Osteoblast (primary cell): ENCODE measurements around the gene ARHGEF7. TPM values are rescaled to one million over a fixed set of nuclear protein-coding genes. Genes with fewer than 3 reads are reported as not detected.

ENCODE experiments used
- DNase-seq: peaks from one replicate; pipeline ENCODE4 v3.0.0; 2011; ENCODE audit warnings: low spot score, mixed read lengths; ENCODE audit not compliant: insufficient read length; ENCODE audit errors: missing footprints
- H2AFZ ChIP-seq: 2 replicates; pipeline ENCODE4 v1.6.0; 2011; ENCODE audit warnings: mild to moderate bottlenecking, low read length
- H3K27ac ChIP-seq: 2 replicates; pipeline ENCODE4 v1.5.1; 2011; ENCODE audit warnings: mild to moderate bottlenecking, low read depth, low read length, moderate library complexity
- H3K27me3 ChIP-seq: 2 replicates; pipeline ENCODE4 v1.6.0; 2012; ENCODE audit warnings: mild to moderate bottlenecking, control low read depth, inconsistent platforms, low read length, moderate library complexity; ENCODE audit not compliant: insufficient read depth
- H3K36me3 ChIP-seq: 2 replicates; pipeline ENCODE4 v1.5.1; 2011; ENCODE audit warnings: mild to moderate bottlenecking, low read length, control low read depth, moderate library complexity; ENCODE audit not compliant: insufficient read depth
- H3K4me1 ChIP-seq: 2 replicates; pipeline ENCODE4 v1.5.1; 2011; ENCODE audit warnings: mild to moderate bottlenecking, low read length, control low read depth, moderate library complexity; ENCODE audit not compliant: insufficient read depth
- H3K4me2 ChIP-seq: 2 replicates; pipeline ENCODE4 v1.6.0; 2011; ENCODE audit warnings: mild to moderate bottlenecking, low read length; ENCODE audit not compliant: insufficient read depth
- H3K4me3 ChIP-seq: fragments of 200-600 bp; sonication (generic); 3 replicates; pipeline ENCODE4 v1.5.1; 2012; ENCODE audit warnings: mild to moderate bottlenecking, low read length, inconsistent platforms; ENCODE audit not compliant: insufficient read depth
- H3K79me2 ChIP-seq: 2 replicates; pipeline ENCODE4 v1.6.0; 2012; ENCODE audit warnings: mild to moderate bottlenecking, low read length, control low read depth, inconsistent platforms; ENCODE audit not compliant: insufficient read depth
- H3K9me3 ChIP-seq: 2 replicates; pipeline ENCODE4 v1.5.1; 2011; ENCODE audit warnings: low read depth, low read length, control low read depth
- H4K20me1 ChIP-seq: 2 replicates; pipeline ENCODE4 v1.6.0; 2012; ENCODE audit warnings: mild to moderate bottlenecking, low read length, control low read depth; ENCODE audit not compliant: insufficient read depth
- total RNA-seq: library from RNA; depleted of rRNA; stranded (reverse); fragments of >200 nt; gene quantifications from 2 replicates; pipeline ENCODE4 v1.2.3, GENCODE V29; 2012
- TF ChIP-seq, protein P1 (sequence below): IDR thresholded peaks from 2 replicates; pipeline ENCODE4 v1.5.1; 2011; ENCODE audit warnings: mild to moderate bottlenecking, low read depth, low read length, moderate library complexity; ENCODE audit errors: extremely low read depth

Gene ARHGEF7
- total RNA-seq, 1 donor: 27.5 TPM

DNA sequence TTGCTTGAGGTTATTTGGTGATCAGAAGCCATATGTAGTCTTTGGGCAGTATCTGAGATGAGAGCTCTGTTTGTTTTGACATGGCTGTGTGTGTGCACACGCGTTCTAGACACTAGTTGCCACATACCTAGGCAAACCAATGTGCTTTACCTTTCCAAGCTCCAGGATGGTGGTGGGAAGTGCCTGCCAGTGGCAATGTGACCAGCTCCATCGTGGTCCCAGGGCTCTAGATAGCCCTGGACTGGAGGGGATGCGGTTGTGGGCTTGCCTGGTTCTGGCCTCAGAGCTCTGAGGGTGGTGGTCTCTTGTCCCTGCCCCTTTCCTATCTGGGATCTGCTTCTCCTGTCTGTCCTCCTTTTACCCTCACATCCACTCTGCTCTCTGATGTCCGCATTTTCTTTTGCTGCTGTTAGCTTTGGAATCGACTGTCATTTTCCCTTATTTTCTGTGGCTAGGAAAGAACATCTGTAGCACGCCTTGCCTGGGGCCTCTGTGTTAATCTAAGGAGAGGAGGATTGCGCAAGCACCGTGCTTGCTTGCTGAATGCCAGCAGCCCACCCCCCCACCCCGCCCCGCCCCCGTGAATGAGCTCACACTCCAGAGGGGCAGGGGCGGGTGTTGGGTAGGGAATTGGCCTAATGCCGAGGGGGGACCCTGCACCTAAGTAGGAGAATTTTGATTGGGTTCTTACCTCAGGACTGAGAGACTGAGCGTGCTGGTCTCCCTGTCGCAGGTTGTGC lies 89.5 kb downstream of the ARHGEF7 start:
- H3K4me1 ChIP-seq: peaks cover 26% of the 10 kb centered on the region
- peaks cover 85% of the 10 kb centered on the region for H3K79me2 ChIP-seq
- peaks cover 5% of the 10 kb centered on the region for H4K20me1 ChIP-seq
- H3K9me3 ChIP-seq: no peaks in the 10 kb centered on the region
- TF ChIP-seq, protein P1, sequence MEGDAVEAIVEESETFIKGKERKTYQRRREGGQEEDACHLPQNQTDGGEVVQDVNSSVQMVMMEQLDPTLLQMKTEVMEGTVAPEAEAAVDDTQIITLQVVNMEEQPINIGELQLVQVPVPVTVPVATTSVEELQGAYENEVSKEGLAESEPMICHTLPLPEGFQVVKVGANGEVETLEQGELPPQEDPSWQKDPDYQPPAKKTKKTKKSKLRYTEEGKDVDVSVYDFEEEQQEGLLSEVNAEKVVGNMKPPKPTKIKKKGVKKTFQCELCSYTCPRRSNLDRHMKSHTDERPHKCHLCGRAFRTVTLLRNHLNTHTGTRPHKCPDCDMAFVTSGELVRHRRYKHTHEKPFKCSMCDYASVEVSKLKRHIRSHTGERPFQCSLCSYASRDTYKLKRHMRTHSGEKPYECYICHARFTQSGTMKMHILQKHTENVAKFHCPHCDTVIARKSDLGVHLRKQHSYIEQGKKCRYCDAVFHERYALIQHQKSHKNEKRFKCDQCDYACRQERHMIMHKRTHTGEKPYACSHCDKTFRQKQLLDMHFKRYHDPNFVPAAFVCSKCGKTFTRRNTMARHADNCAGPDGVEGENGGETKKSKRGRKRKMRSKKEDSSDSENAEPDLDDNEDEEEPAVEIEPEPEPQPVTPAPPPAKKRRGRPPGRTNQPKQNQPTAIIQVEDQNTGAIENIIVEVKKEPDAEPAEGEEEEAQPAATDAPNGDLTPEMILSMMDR: no peak
- no peaks in the 10 kb centered on the region for H3K27me3 ChIP-seq
- peak overlapping the region; percentile 47 for H3K4me3 ChIP-seq
- peak overlapping the region; percentile 53 for H3K27ac ChIP-seq
- peak overlapping the region; percentile 76 for H3K4me2 ChIP-seq
- H2AFZ ChIP-seq: no peak overlapping the region
- no peaks in the 10 kb centered on the region for H3K36me3 ChIP-seq
- peak; percentile 77 for DNase-seq

DNA sequence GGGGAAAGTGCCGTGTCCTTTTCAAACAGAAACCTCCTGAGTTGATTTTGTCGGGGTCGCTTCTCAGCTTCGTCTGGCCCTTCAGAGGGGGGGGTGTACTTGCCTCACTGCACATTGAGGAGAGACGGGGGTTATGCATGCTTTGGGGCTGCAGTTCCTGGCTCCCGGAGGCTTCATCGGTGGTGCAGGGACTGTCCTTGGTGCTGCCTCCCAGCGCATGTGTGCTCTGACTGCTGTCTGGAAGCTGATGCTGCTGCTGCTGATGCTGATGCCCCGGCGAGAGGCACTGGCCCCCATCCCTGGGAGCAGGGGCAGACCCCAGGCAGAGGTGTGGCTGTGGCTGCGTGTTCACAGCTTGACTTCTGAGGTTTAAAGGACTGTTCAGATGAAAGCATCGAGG lies 91.0 kb downstream of the ARHGEF7 start:
- no peak overlapping the region for H3K4me3 ChIP-seq
- DNase-seq: no peak
- H3K36me3 ChIP-seq: no peaks in the 10 kb centered on the region
- no peaks in the 10 kb centered on the region for H3K27me3 ChIP-seq
- TF ChIP-seq, protein P1: no peak
- H3K9me3 ChIP-seq: no peaks in the 10 kb centered on the region
- no peak overlapping the region for H3K4me2 ChIP-seq
- no peak overlapping the region for H2AFZ ChIP-seq
- H4K20me1 ChIP-seq: peaks cover 5% of the 10 kb centered on the region
- peaks cover 39% of the 10 kb centered on the region for H3K4me1 ChIP-seq
- H3K27ac ChIP-seq: no peak overlapping the region
- H3K79me2 ChIP-seq: peaks cover 74% of the 10 kb centered on the region

DNA sequence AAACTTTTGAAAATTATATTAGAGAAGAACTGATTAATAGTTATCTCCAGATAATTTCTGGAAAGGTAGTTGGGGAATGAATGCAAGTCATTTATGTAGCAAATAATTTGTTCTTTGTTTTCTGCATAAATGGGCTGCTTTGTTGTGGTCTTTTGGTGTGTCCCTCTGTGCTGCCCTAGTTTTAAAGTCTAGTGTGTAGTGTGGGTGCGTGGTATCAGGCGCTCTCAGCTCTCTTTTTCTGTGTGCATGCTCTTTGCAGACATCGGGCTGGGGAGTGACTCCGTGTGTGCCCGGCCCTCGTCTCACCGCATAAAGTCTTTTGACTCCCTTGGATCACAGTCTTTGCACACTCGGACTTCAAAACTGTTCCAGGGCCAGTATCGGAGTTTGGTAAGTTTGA lies 94.5 kb downstream of the ARHGEF7 start:
- H3K9me3 ChIP-seq: no peaks in the 10 kb centered on the region
- H3K4me2 ChIP-seq: peak overlapping the region; percentile 45
- H3K4me3 ChIP-seq: peak overlapping the region; percentile 49
- peaks cover 78% of the 10 kb centered on the region for H3K79me2 ChIP-seq
- H2AFZ ChIP-seq: no peak overlapping the region
- peaks cover 23% of the 10 kb centered on the region for H3K4me1 ChIP-seq
- peaks cover 6% of the 10 kb centered on the region for H4K20me1 ChIP-seq
- TF ChIP-seq, protein P1: no peak
- peak overlapping the region; percentile 83 for H3K27ac ChIP-seq
- no peaks in the 10 kb centered on the region for H3K27me3 ChIP-seq
- H3K36me3 ChIP-seq: no peaks in the 10 kb centered on the region
- DNase-seq: no peak

DNA sequence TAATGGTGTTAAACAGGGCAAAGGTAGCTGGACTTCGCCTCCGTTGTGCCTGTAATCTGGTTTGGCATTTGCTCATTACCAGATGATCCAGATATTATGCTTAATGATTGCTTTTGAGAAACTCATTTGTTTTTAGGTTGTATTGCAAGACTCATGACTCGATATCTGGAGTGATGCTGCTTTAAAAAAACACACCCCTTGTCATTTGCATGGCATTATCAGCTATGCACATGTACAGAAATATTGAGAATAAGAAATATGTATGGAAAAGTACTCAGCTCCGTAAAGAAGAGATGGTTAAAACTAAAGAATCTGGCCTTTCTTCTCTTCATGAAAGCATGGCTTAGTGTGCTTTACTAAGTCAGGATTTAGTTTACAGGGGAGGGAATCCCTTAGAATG lies 95.0 kb downstream of the ARHGEF7 start:
- peaks cover 77% of the 10 kb centered on the region for H3K79me2 ChIP-seq
- H3K9me3 ChIP-seq: no peaks in the 10 kb centered on the region
- peak overlapping the region; percentile 49 for H3K4me3 ChIP-seq
- peaks cover 5% of the 10 kb centered on the region for H4K20me1 ChIP-seq
- H3K36me3 ChIP-seq: no peaks in the 10 kb centered on the region
- H2AFZ ChIP-seq: no peak overlapping the region
- peaks cover 22% of the 10 kb centered on the region for H3K4me1 ChIP-seq
- peak; percentile 85 for DNase-seq
- H3K27ac ChIP-seq: peak overlapping the region; percentile 83
- no peaks in the 10 kb centered on the region for H3K27me3 ChIP-seq
- H3K4me2 ChIP-seq: peak overlapping the region; percentile 45
- TF ChIP-seq, protein P1: no peak
